ENCODE measurements around the gene TMOD1. TPM values are rescaled to one million over a fixed set of nuclear protein-coding genes. Genes with fewer than 3 reads are reported as not detected.

The TMOD1 gene
- total RNA-seq, 1 donor from 2014 or later, result 186 TPM

- H3K27me3 ChIP-seq (ENCODE audit: low read depth), result peaks cover 12% of the 10 kb centered on the region
- peaks cover 11% of the 10 kb centered on the region for H3K36me3 ChIP-seq
- no peak for DNase-seq
- H3K4me3 ChIP-seq, result peak overlapping the region; percentile 77
- TF ChIP-seq, protein P1, sequence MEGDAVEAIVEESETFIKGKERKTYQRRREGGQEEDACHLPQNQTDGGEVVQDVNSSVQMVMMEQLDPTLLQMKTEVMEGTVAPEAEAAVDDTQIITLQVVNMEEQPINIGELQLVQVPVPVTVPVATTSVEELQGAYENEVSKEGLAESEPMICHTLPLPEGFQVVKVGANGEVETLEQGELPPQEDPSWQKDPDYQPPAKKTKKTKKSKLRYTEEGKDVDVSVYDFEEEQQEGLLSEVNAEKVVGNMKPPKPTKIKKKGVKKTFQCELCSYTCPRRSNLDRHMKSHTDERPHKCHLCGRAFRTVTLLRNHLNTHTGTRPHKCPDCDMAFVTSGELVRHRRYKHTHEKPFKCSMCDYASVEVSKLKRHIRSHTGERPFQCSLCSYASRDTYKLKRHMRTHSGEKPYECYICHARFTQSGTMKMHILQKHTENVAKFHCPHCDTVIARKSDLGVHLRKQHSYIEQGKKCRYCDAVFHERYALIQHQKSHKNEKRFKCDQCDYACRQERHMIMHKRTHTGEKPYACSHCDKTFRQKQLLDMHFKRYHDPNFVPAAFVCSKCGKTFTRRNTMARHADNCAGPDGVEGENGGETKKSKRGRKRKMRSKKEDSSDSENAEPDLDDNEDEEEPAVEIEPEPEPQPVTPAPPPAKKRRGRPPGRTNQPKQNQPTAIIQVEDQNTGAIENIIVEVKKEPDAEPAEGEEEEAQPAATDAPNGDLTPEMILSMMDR (IDR thresholded peaks at IDR 0.05; ENCODE audit: borderline replicate concordance), result no peak
- peaks cover 54% of the 10 kb centered on the region for H3K4me1 ChIP-seq
- H3K27ac ChIP-seq (replicated peaks), result peak overlapping the region; percentile 92
- no peaks in the 10 kb centered on the region for H3K9me3 ChIP-seq (replicated peaks)
- intact Hi-C loops (cut with micrococcal nuclease), result no loop called here
Observed at GRCh38 chr9:97500765-97501176, 695 bp upstream of the TMOD1 start.

GRCh38 chr9:97501972-97502221 lies 431 bp downstream of the TMOD1 start:
- H3K27ac ChIP-seq (replicated peaks), result peak overlapping the region; percentile 92
- peaks cover 65% of the 10 kb centered on the region for H3K4me1 ChIP-seq
- no peaks in the 10 kb centered on the region for H3K9me3 ChIP-seq (replicated peaks)
- no peak for DNase-seq
- no peaks in the 10 kb centered on the region for H3K36me3 ChIP-seq
- peak overlapping the region; percentile 77 for H3K4me3 ChIP-seq
- TF ChIP-seq, protein P1 (IDR thresholded peaks at IDR 0.05; ENCODE audit: borderline replicate concordance), result no peak
- intact Hi-C loops (cut with micrococcal nuclease), result no loop called here
- H3K27me3 ChIP-seq (ENCODE audit: low read depth), result peaks cover 12% of the 10 kb centered on the region

- H3K27ac ChIP-seq (replicated peaks), result peak overlapping the region; percentile 92
- TF ChIP-seq, protein P1 (IDR thresholded peaks at IDR 0.05; ENCODE audit: borderline replicate concordance), result no peak
- H3K4me1 ChIP-seq, result peaks cover 70% of the 10 kb centered on the region
- intact Hi-C loops (cut with micrococcal nuclease), result no loop called here
- peak overlapping the region; percentile 77 for H3K4me3 ChIP-seq
- H3K27me3 ChIP-seq (ENCODE audit: low read depth), result peaks cover 12% of the 10 kb centered on the region
- H3K9me3 ChIP-seq (replicated peaks), result no peaks in the 10 kb centered on the region
- DNase-seq, result peak; percentile 36
- H3K36me3 ChIP-seq, result no peaks in the 10 kb centered on the region
Observed at GRCh38 chr9:97502222-97502983, 937 bp downstream of the TMOD1 start.

DNA sequence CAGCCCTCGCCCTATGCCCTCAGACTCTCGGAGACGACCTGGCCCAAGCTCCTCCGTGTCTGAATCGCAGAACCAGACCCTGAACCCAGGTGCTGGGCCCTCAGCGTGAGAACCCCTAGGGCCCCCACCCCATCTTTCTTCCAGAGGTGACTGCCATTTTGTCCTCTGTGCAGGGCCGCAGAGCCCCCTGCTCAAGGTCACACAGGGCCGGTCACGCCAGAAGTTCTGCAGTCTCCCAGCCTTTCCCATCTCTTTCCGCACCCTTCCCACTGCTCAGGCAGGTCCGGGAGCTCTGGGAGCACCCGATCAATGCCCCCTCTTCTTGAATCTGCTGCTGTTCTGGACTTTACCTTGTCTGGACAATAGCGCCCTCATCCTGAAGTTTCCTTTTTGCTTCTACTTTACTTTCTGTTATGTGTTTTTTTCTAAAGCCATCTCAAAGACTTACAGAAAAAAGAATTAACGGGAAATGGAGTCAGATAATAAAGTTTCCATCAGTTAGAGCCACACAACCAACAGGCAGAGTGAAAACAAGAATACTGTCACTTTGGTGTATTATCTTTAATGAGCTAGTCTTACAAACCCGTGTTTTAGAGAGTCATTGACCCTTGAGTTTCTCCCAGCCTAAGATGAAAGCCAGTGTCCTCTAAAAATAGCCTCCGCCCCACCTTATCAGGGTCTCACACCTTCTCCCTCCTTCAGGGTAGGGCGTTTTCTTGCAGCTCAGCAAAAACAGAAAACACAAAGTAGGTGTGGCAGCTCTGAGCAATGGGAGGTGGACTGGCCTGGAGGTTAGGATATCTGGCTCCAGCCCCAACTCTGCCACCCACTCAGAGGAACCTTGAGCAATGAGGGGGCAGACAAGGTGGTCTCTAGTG lies 1.8 kb downstream of the TMOD1 start:
- DNase-seq, result no peak
- peak overlapping the region; percentile 77 for H3K4me3 ChIP-seq
- peaks cover 12% of the 10 kb centered on the region for H3K27me3 ChIP-seq (ENCODE audit: low read depth)
- H3K9me3 ChIP-seq (replicated peaks), result no peaks in the 10 kb centered on the region
- intact Hi-C loops (cut with micrococcal nuclease), result no loop called here
- peak overlapping the region; percentile 92 for H3K27ac ChIP-seq (replicated peaks)
- H3K4me1 ChIP-seq, result peaks cover 74% of the 10 kb centered on the region
- TF ChIP-seq, protein P1 (IDR thresholded peaks at IDR 0.05; ENCODE audit: borderline replicate concordance), result no peak
- H3K36me3 ChIP-seq, result no peaks in the 10 kb centered on the region

DNA sequence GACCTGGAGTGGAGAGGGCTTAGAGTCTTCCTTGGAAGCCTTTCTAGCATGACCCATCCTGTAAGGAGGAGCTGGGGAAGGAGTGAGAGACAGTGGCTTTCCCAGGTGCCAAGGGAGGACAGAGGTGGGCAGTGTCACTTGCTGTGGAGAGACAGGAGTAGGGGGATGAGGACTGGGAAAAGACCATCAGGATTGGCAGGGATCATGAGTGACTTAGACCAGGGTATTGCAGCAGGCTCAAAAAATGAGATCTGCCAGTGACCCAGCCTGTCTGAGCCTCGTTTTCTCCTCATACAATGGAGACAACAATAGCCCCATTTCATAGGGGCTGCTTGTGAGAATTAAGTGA lies 2.4 kb downstream of the TMOD1 start:
- TF ChIP-seq, protein P1 (IDR thresholded peaks at IDR 0.05; ENCODE audit: borderline replicate concordance), result no peak
- H3K27me3 ChIP-seq (ENCODE audit: low read depth), result peaks cover 12% of the 10 kb centered on the region
- intact Hi-C loops (cut with micrococcal nuclease), result no loop called here
- H3K9me3 ChIP-seq (replicated peaks), result no peaks in the 10 kb centered on the region
- peaks cover 80% of the 10 kb centered on the region for H3K4me1 ChIP-seq
- H3K27ac ChIP-seq (replicated peaks), result peak overlapping the region; percentile 92
- H3K4me3 ChIP-seq, result peak overlapping the region; percentile 77
- no peak for DNase-seq
- H3K36me3 ChIP-seq, result no peaks in the 10 kb centered on the region
